Liver (tissue), 9 donors: ENCODE measurements around the gene PTPRH. TPM values are rescaled to one million over a fixed set of nuclear protein-coding genes. Genes with fewer than 3 reads are reported as not detected.

Experiments
- DNase-seq: peaks from one replicate; pipeline ENCODE4 v3.0.0-alpha.2; 2017; ENCODE audit warnings: low spot score
- H3K27ac ChIP-seq, 2 donors: one replicate each; pipeline ENCODE4 v1.7.0; 2013; ENCODE audit warnings: inconsistent platforms in 2 of 2, low read length in 2 of 2, control low read depth in 1 of 2, low read depth in 1 of 2, mild to moderate bottlenecking in 1 of 2
- H3K27me3 ChIP-seq, 4 donors: one replicate each; pipeline versions ENCODE4 v1.6.1 to v1.7.0; 2013; ENCODE audit warnings: low read length in 3 of 4, inconsistent platforms in 1 of 4, mild to moderate bottlenecking in 1 of 4, moderate library complexity in 1 of 4; ENCODE audit not compliant: control insufficient read depth in 4 of 4, insufficient read depth in 4 of 4
- H3K36me3 ChIP-seq, 4 donors: one replicate each; pipeline versions ENCODE4 v1.6.1 to v1.7.0; 2013; ENCODE audit warnings: low read length in 3 of 4, mild to moderate bottlenecking in 3 of 4, low read depth in 1 of 4, moderate library complexity in 1 of 4; ENCODE audit not compliant: control insufficient read depth in 4 of 4, insufficient read depth in 3 of 4
- H3K4me1 ChIP-seq, 4 donors: one replicate each; pipeline versions ENCODE4 v1.6.1 to v1.7.0; 2013; ENCODE audit warnings: low read length in 3 of 4, mild to moderate bottlenecking in 3 of 4, moderate library complexity in 1 of 4; ENCODE audit not compliant: control insufficient read depth in 4 of 4, insufficient read depth in 4 of 4
- H3K4me3 ChIP-seq, 3 donors: one replicate each; pipeline versions ENCODE4 v1.6.1 to v1.7.0; 2013; ENCODE audit warnings: low read length in 3 of 3, control low read depth in 1 of 3, low read depth in 1 of 3, mild to moderate bottlenecking in 1 of 3
- H3K9ac ChIP-seq, 2 donors: one replicate each; pipeline ENCODE4 v1.7.0; 2013; ENCODE audit warnings: low read length in 2 of 2, mild to moderate bottlenecking in 2 of 2, moderate library complexity in 2 of 2, control low read depth in 1 of 2, low read depth in 1 of 2
- H3K9me3 ChIP-seq, 4 donors: one replicate each; pipeline versions ENCODE4 v1.6.1 to v1.7.0; 2013; ENCODE audit warnings: low read length in 3 of 4; ENCODE audit not compliant: control insufficient read depth in 4 of 4
- FOXA1 ChIP-seq: IDR thresholded peaks from 2 replicates; pipeline ENCODE4 v1.6.1; 2016; ENCODE audit warnings: antibody characterized with exemption
- FOXA2 ChIP-seq: IDR thresholded peaks from 2 replicates; pipeline ENCODE4 v1.6.1; 2016; ENCODE audit warnings: antibody characterized with exemption
- GABPA ChIP-seq, 2 donors: IDR thresholded peaks in 1 of 2; conservative IDR thresholded peaks in 1 of 2; 2 replicates each; pipeline ENCODE4 v1.6.1; 2016; ENCODE audit warnings: antibody characterized with exemption in 2 of 2, mild to moderate bottlenecking in 1 of 2, moderate library complexity in 1 of 2
- HNF4A ChIP-seq, 2 donors: conservative IDR thresholded peaks; 2 replicates each; pipeline ENCODE4 v1.6.1; 2016; ENCODE audit warnings: antibody characterized with exemption in 2 of 2, mild to moderate bottlenecking in 2 of 2
- JUND ChIP-seq, 2 donors: IDR thresholded peaks; 2 replicates each; pipeline ENCODE4 v1.6.1; 2016; ENCODE audit warnings: antibody characterized with exemption in 2 of 2
- NR2F2 ChIP-seq: IDR thresholded peaks from 2 replicates; pipeline ENCODE4 v1.6.1; 2016; ENCODE audit warnings: antibody characterized with exemption
- RAD21 ChIP-seq, 2 donors: IDR thresholded peaks; 2 replicates each; pipeline ENCODE4 v1.6.1; 2016; ENCODE audit warnings: antibody characterized with exemption in 2 of 2, mild to moderate bottlenecking in 2 of 2
- RXRA ChIP-seq, 2 donors: IDR thresholded peaks; 2 replicates each; pipeline ENCODE4 v1.6.1; 2017 to 2018; ENCODE audit warnings: antibody characterized with exemption in 2 of 2, mild to moderate bottlenecking in 1 of 2
- SP1 ChIP-seq: IDR thresholded peaks from 2 replicates; pipeline ENCODE4 v1.6.1; 2018; ENCODE audit warnings: antibody characterized with exemption, mild to moderate bottlenecking
- TAF1 ChIP-seq: conservative IDR thresholded peaks from 2 replicates; pipeline ENCODE4 v1.6.1; 2016; ENCODE audit warnings: antibody characterized with exemption, mild to moderate bottlenecking
- YY1 ChIP-seq: IDR thresholded peaks from 2 replicates; pipeline ENCODE4 v1.6.1; 2016; ENCODE audit warnings: antibody characterized with exemption, mild to moderate bottlenecking
- WGBS: extraction: QIAGEN DNeasy Blood & Tissue Kit; methylation state at CpG from one replicate; pipeline ENCODE4 v1.1.7; 2013; 5-methylcytosine and 5-hydroxymethylcytosine counted together
- polyA plus RNA-seq, 2 donors: library from polyadenylated mRNA; stranded (reverse) in 1 of 2; unstranded in 1 of 2; fragments of 200-250 nt in 1 of 2; fragments of >200 nt in 1 of 2; fragmentation: Nextera tagmentation in 1 of 2; extraction: Ambion mirVana in 1 of 2; gene quantifications; one replicate each; pipeline versions ENCODE4 v1.2.1 to v1.2.3, GENCODE V29; 2013 to 2015
- total RNA-seq, 2 donors: library from RNA; depleted of rRNA; stranded (reverse); fragments of >200 nt; gene quantifications; one replicate each; pipeline ENCODE4 v1.2.3, GENCODE V29; 2014
- TF ChIP-seq, protein P1 (sequence below): IDR thresholded peaks from 2 replicates; pipeline ENCODE4 v1.6.1; 2016; ENCODE audit warnings: antibody characterized with exemption
- TF ChIP-seq, protein P2 (sequence below): IDR thresholded peaks from 2 replicates; pipeline ENCODE4 v1.6.1; 2016; ENCODE audit warnings: antibody characterized with exemption
- TF ChIP-seq, protein P3 (sequence below): fragments of 150-350 bp; IDR thresholded peaks from 2 replicates; pipeline ENCODE4 v1.5.1; 2017; ENCODE audit warnings: improper control_type of control experiment, low read depth, low read length; ENCODE audit not compliant: missing input control
- TF ChIP-seq, protein P4 (sequence below): IDR thresholded peaks from 2 replicates; pipeline ENCODE4 v1.6.1; 2016; ENCODE audit warnings: antibody characterized with exemption, mild to moderate bottlenecking
- TF ChIP-seq, protein P5 (sequence below): IDR thresholded peaks from 2 replicates; pipeline ENCODE4 v1.6.1; 2016; ENCODE audit warnings: antibody characterized with exemption
- donor health status: healthy.
- donor health status: healthy.
- donor health status: healthy.
- donor health status: healthy.
- donor health status: healthy.

The PTPRH gene
- total and polyA plus RNA-seq, 4 donors: 3.1 to 20.4 (median 11.4) TPM

DNA sequence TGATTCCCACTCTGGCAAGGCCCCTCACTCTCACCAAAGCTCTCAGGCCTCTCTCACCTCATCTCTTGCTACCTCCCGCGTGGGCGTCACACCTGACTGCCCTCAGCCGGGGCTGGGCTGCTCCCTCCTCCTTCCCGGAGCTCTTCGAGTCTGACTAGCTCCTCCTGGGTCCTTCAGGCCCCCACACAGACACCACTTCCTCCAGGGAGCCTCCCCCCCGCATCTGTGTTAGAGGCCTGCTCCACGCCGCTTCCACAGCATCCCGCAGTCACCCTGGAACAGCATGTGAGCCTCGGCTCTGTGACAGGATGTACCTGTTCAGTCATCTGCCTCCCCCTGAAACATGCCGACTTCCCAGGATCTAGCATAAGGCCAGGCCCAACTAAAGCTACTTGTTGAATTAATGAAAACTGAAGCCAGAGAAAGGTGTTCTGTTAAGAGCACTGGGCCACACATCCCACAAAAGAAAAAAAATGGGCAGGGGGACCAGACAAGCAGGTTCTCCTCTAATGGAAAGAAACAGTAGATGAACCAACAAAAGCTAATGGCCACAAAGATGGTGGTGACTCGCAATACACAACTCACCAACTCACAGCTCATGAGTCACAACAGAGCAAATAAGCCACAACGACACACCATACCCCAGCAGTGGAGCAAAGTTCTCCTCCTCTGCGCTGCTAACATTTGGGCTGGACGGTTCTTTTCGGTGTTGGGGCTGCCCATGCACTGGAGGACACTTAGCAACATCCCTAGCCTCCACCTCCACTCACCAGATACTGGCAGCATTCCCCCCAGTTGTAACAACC lies 46.5 kb upstream of the PTPRH start:
- DNase-seq: no peak

DNA sequence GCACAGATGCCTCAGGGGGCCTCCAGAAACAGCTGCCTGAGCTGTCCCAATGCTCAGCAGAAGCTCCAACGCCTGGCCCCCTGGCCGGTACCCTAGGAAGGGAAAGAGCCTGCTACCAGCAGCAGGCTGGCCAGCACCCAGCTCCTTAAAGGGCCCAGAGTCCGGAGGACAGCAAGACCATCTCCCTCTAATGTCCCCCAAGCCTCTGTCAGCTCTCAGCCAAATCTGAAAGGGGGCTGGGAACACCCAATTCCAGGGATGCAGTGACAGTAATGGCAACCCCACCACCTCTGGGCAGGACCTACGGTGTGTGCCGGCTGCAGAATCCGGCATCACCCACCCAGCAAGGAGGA lies 45.3 kb upstream of the PTPRH start:
- peak overlapping the region in 1 of 3 donors; percentile 23 for H3K4me3 ChIP-seq
- H3K27ac ChIP-seq: peak overlapping the region; percentile 67 to 82
- TF ChIP-seq JUND (IDR thresholded peaks at IDR 0.05): no peak
- TF ChIP-seq YY1: no peak
- TF ChIP-seq, protein P1, sequence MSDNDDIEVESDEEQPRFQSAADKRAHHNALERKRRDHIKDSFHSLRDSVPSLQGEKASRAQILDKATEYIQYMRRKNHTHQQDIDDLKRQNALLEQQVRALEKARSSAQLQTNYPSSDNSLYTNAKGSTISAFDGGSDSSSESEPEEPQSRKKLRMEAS: no peak
- TF ChIP-seq FOXA1: no peak
- TF ChIP-seq GABPA (IDR thresholded peaks at IDR 0.05 in 1 of 2, conservative IDR thresholded peaks at IDR 0.05 in 1 of 2): no peak
- no peak for TF ChIP-seq RXRA (IDR thresholded peaks at IDR 0.05)
- TF ChIP-seq, protein P2, sequence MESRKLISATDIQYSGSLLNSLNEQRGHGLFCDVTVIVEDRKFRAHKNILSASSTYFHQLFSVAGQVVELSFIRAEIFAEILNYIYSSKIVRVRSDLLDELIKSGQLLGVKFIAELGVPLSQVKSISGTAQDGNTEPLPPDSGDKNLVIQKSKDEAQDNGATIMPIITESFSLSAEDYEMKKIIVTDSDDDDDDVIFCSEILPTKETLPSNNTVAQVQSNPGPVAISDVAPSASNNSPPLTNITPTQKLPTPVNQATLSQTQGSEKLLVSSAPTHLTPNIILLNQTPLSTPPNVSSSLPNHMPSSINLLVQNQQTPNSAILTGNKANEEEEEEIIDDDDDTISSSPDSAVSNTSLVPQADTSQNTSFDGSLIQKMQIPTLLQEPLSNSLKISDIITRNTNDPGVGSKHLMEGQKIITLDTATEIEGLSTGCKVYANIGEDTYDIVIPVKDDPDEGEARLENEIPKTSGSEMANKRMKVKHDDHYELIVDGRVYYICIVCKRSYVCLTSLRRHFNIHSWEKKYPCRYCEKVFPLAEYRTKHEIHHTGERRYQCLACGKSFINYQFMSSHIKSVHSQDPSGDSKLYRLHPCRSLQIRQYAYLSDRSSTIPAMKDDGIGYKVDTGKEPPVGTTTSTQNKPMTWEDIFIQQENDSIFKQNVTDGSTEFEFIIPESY: no peak
- TF ChIP-seq, protein P3, sequence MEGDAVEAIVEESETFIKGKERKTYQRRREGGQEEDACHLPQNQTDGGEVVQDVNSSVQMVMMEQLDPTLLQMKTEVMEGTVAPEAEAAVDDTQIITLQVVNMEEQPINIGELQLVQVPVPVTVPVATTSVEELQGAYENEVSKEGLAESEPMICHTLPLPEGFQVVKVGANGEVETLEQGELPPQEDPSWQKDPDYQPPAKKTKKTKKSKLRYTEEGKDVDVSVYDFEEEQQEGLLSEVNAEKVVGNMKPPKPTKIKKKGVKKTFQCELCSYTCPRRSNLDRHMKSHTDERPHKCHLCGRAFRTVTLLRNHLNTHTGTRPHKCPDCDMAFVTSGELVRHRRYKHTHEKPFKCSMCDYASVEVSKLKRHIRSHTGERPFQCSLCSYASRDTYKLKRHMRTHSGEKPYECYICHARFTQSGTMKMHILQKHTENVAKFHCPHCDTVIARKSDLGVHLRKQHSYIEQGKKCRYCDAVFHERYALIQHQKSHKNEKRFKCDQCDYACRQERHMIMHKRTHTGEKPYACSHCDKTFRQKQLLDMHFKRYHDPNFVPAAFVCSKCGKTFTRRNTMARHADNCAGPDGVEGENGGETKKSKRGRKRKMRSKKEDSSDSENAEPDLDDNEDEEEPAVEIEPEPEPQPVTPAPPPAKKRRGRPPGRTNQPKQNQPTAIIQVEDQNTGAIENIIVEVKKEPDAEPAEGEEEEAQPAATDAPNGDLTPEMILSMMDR: no peak
- no peak for TF ChIP-seq RAD21 (IDR thresholded peaks at IDR 0.05)

More for the DNA sequence above, 46.5 kb upstream of the PTPRH start:
- TF ChIP-seq TAF1: no peak
- TF ChIP-seq RXRA (IDR thresholded peaks at IDR 0.05): no peak
- TF ChIP-seq YY1: no peak
- no peak for TF ChIP-seq FOXA2
- TF ChIP-seq, protein P4, sequence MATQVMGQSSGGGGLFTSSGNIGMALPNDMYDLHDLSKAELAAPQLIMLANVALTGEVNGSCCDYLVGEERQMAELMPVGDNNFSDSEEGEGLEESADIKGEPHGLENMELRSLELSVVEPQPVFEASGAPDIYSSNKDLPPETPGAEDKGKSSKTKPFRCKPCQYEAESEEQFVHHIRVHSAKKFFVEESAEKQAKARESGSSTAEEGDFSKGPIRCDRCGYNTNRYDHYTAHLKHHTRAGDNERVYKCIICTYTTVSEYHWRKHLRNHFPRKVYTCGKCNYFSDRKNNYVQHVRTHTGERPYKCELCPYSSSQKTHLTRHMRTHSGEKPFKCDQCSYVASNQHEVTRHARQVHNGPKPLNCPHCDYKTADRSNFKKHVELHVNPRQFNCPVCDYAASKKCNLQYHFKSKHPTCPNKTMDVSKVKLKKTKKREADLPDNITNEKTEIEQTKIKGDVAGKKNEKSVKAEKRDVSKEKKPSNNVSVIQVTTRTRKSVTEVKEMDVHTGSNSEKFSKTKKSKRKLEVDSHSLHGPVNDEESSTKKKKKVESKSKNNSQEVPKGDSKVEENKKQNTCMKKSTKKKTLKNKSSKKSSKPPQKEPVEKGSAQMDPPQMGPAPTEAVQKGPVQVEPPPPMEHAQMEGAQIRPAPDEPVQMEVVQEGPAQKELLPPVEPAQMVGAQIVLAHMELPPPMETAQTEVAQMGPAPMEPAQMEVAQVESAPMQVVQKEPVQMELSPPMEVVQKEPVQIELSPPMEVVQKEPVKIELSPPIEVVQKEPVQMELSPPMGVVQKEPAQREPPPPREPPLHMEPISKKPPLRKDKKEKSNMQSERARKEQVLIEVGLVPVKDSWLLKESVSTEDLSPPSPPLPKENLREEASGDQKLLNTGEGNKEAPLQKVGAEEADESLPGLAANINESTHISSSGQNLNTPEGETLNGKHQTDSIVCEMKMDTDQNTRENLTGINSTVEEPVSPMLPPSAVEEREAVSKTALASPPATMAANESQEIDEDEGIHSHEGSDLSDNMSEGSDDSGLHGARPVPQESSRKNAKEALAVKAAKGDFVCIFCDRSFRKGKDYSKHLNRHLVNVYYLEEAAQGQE: no peak
- no peak for TF ChIP-seq SP1
- TF ChIP-seq, protein P2: no peak
- no peak for TF ChIP-seq GABPA (IDR thresholded peaks at IDR 0.05 in 1 of 2, conservative IDR thresholded peaks at IDR 0.05 in 1 of 2)
- TF ChIP-seq NR2F2: no peak
- TF ChIP-seq, protein P1: no peak
- TF ChIP-seq, protein P5, sequence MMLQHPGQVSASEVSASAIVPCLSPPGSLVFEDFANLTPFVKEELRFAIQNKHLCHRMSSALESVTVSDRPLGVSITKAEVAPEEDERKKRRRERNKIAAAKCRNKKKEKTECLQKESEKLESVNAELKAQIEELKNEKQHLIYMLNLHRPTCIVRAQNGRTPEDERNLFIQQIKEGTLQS: no peak
- TF ChIP-seq FOXA1: no peak
- no peak for TF ChIP-seq HNF4A (conservative IDR thresholded peaks at IDR 0.05)
- peaks cover 2 to 57% (median 36%) of the 10 kb centered on the region in 4 donors for H3K4me1 ChIP-seq
- no peaks in the 10 kb centered on the region for H3K36me3 ChIP-seq
- peak overlapping the region; percentile 33 to 82 for H3K27ac ChIP-seq
- H3K9ac ChIP-seq: no peak overlapping the region
- H3K9me3 ChIP-seq: no peaks in the 10 kb centered on the region
- WGBS: 72% methylated on average over 17 of the region's 17 CpGs
- H3K4me3 ChIP-seq: no peak overlapping the region
- H3K27me3 ChIP-seq: no peaks in the 10 kb centered on the region

More for the DNA sequence above, 45.3 kb upstream of the PTPRH start:
- DNase-seq: no peak
- H3K9ac ChIP-seq: peak overlapping the region in 1 of 2 donors; percentile 12
- peaks cover 2 to 59% (median 37%) of the 10 kb centered on the region in 4 donors for H3K4me1 ChIP-seq
- H3K9me3 ChIP-seq: no peaks in the 10 kb centered on the region
- H3K27me3 ChIP-seq: no peaks in the 10 kb centered on the region
- 68% methylated on average over 6 of the region's 6 CpGs for WGBS
- no peaks in the 10 kb centered on the region for H3K36me3 ChIP-seq
